ENCODE measurements around the gene CRYBA1. TPM values are rescaled to one million over a fixed set of nuclear protein-coding genes. Genes with fewer than 3 reads are reported as not detected.
"Not testable (repeated sequence)": the region's sequence is repeated elsewhere in the genome, so short reads cannot be mapped to it uniquely, and the experiment has no call there.

The CRYBA1 gene
- total RNA-seq: not detected

GRCh38 chr17:29246628-29247027, at the start of gene CRYBA1:
Gene CRYBA1, plus strand, starts transcription at chr17:29246859. Its CDS starts 5 bp downstream, at chr17:29246864.
- Mint-ChIP-seq H3K36me3 (no peaks in the 10 kb centered on the region), H3K9me3 (no peaks in the 10 kb centered on the region), H3K27ac (no peak within 1 kb of the TSS), H3K4me3 (no peak within 1 kb of the TSS), H3K27me3 (no peaks in the 10 kb centered on the region), H3K4me1 (ENCODE audit: low read depth) (peaks cover under 1% of the 10 kb centered on the region)
- ChIA-PET POLR2A (no interaction called here), CTCF (no interaction called here)
- DNase-seq: no peak
- intact Hi-C loops (cut with micrococcal nuclease): no loop called here

- H3K9me3 Mint-ChIP-seq: no peaks in the 10 kb centered on the region
- H3K4me1 Mint-ChIP-seq (ENCODE audit: low read depth): no peaks in the 10 kb centered on the region
- H3K36me3 Mint-ChIP-seq: no peaks in the 10 kb centered on the region
- no peak overlapping the region for H3K27ac Mint-ChIP-seq
- DNase-seq: no peak
- POLR2A ChIA-PET: no interaction called here
- H3K27me3 Mint-ChIP-seq: peaks cover 9% of the 10 kb centered on the region
- intact Hi-C loops (cut with micrococcal nuclease): no loop called here
- CTCF ChIA-PET: interaction anchor here (0.7 to 1.2 kb wide), 2 partner anchors 49 to 80 kb away, joined by 3 to 4 read pairs; no protein-coding TSS in a partner anchor
- no peak overlapping the region for H3K4me3 Mint-ChIP-seq
Measured at GRCh38 chr17:29197516-29198272, 49.0 kb upstream of the CRYBA1 start.

- H3K27me3 Mint-ChIP-seq; H3K4me1 Mint-ChIP-seq (ENCODE audit: low read depth); intact Hi-C loops (cut with micrococcal nuclease); H3K27ac Mint-ChIP-seq; DNase-seq; H3K4me3 Mint-ChIP-seq; H3K36me3 Mint-ChIP-seq; H3K9me3 Mint-ChIP-seq; POLR2A ChIA-PET: not testable (repeated sequence)
- CTCF ChIA-PET: interaction anchor here (1.4 to 1.5 kb wide), 3 partner anchors 16 to 87 kb away, joined by 5 to 6 read pairs (median 5); no protein-coding TSS in a partner anchor
Measured at GRCh38 chr17:29204068-29204804, 42.4 kb upstream of the CRYBA1 start.

- Mint-ChIP-seq H3K36me3 (no peaks in the 10 kb centered on the region), H3K27ac (no peak overlapping the region), H3K9me3 (no peaks in the 10 kb centered on the region), H3K4me1 (ENCODE audit: low read depth) (no peaks in the 10 kb centered on the region), H3K27me3 (peaks cover 10% of the 10 kb centered on the region), H3K4me3 (no peak overlapping the region)
- DNase-seq: no peak
- ChIA-PET CTCF (interaction anchor here (1.0 to 1.4 kb wide), 3 partner anchors 15 to 88 kb away, joined by 3 to 5 read pairs (median 5); partner anchors contain the start of gene MYO18A), POLR2A (no interaction called here)
- intact Hi-C loops (cut with micrococcal nuclease): no loop called here
Measured at GRCh38 chr17:29205047-29205446, 41.6 kb upstream of the CRYBA1 start.

GRCh38 chr17:29207975-29208374, 38.7 kb upstream of the CRYBA1 start:
- POLR2A ChIA-PET: interaction anchor here (0.6 kb wide), 1 partner anchor 12 kb away, joined by 3 read pairs; no protein-coding TSS in a partner anchor
- no peak for DNase-seq
- no peaks in the 10 kb centered on the region for H3K36me3 Mint-ChIP-seq
- peaks cover 7% of the 10 kb centered on the region for H3K27me3 Mint-ChIP-seq
- CTCF ChIA-PET: interaction anchor here (0.6 to 4.4 kb wide), 6 partner anchors 12 to 162 kb away, joined by 3 to 26 read pairs (median 4); partner anchors contain the start of gene MYO18A
- no peaks in the 10 kb centered on the region for H3K9me3 Mint-ChIP-seq
- intact Hi-C loops (cut with micrococcal nuclease): no loop called here
- no peaks in the 10 kb centered on the region for H3K4me1 Mint-ChIP-seq (ENCODE audit: low read depth)
- no peak overlapping the region for H3K4me3 Mint-ChIP-seq
- no peak overlapping the region for H3K27ac Mint-ChIP-seq

- Mint-ChIP-seq H3K27ac (no peak overlapping the region), H3K9me3 (no peaks in the 10 kb centered on the region), H3K4me3 (no peak overlapping the region), H3K4me1 (ENCODE audit: low read depth) (no peaks in the 10 kb centered on the region), H3K36me3 (no peaks in the 10 kb centered on the region), H3K27me3 (peaks cover 5% of the 10 kb centered on the region)
- DNase-seq: no peak
- intact Hi-C loops (cut with micrococcal nuclease): no loop called here
- ChIA-PET POLR2A (no interaction called here), CTCF (interaction anchor here (4.4 kb wide), 1 partner anchor 10 kb away, joined by 26 read pairs; no protein-coding TSS in a partner anchor)
Measured at GRCh38 chr17:29209073-29209472, 37.6 kb upstream of the CRYBA1 start.

GRCh38 chr17:29210879-29211278, 35.8 kb upstream of the CRYBA1 start:
- Mint-ChIP-seq H3K4me3 (no peak overlapping the region), H3K27me3 (no peaks in the 10 kb centered on the region), H3K27ac (no peak overlapping the region), H3K36me3 (no peaks in the 10 kb centered on the region), H3K9me3 (no peaks in the 10 kb centered on the region), H3K4me1 (ENCODE audit: low read depth) (no peaks in the 10 kb centered on the region)
- no peak for DNase-seq
- POLR2A ChIA-PET: no interaction called here
- intact Hi-C loops (cut with micrococcal nuclease): no loop called here
- CTCF ChIA-PET: interaction anchor here (1.1 to 4.4 kb wide), 3 partner anchors 9 to 62 kb away, joined by 3 to 26 read pairs (median 5); no protein-coding TSS in a partner anchor

- POLR2A ChIA-PET: interaction anchor here (0.6 to 0.8 kb wide), 2 partner anchors 21 to 63 kb away, joined by 4 to 5 read pairs; no protein-coding TSS in a partner anchor
- no peak for DNase-seq
- Mint-ChIP-seq H3K4me3 (no peak overlapping the region), H3K9me3 (no peaks in the 10 kb centered on the region), H3K27me3 (no peaks in the 10 kb centered on the region), H3K4me1 (ENCODE audit: low read depth) (no peaks in the 10 kb centered on the region), H3K27ac (no peak overlapping the region), H3K36me3 (no peaks in the 10 kb centered on the region)
- intact Hi-C loops (cut with micrococcal nuclease): no loop called here
- CTCF ChIA-PET: interaction anchor here (1.1 to 1.9 kb wide), 3 partner anchors 8 to 89 kb away, joined by 3 to 5 read pairs (median 4); no protein-coding TSS in a partner anchor
Measured at GRCh38 chr17:29212094-29212631, 34.5 kb upstream of the CRYBA1 start.

GRCh38 chr17:29212681-29213121, 34.0 kb upstream of the CRYBA1 start:
- intact Hi-C loops (cut with micrococcal nuclease): no loop called here
- no peak for DNase-seq
- Mint-ChIP-seq H3K4me1 (ENCODE audit: low read depth) (no peaks in the 10 kb centered on the region), H3K36me3 (no peaks in the 10 kb centered on the region), H3K4me3 (no peak overlapping the region), H3K27me3 (no peaks in the 10 kb centered on the region), H3K9me3 (no peaks in the 10 kb centered on the region), H3K27ac (no peak overlapping the region)
- POLR2A ChIA-PET: interaction anchor here (0.8 kb wide), 1 partner anchor 64 kb away, joined by 4 read pairs; no protein-coding TSS in a partner anchor
- CTCF ChIA-PET: interaction anchor here (1.4 to 3.5 kb wide), 2 partner anchors 65 to 89 kb away, joined by 4 to 15 read pairs; no protein-coding TSS in a partner anchor

- H3K36me3 Mint-ChIP-seq: no peaks in the 10 kb centered on the region
- intact Hi-C loops (cut with micrococcal nuclease): no loop called here
- no peak overlapping the region for H3K27ac Mint-ChIP-seq
- no peaks in the 10 kb centered on the region for H3K4me1 Mint-ChIP-seq (ENCODE audit: low read depth)
- no peaks in the 10 kb centered on the region for H3K9me3 Mint-ChIP-seq
- ChIA-PET POLR2A (no interaction called here), CTCF (interaction anchor here (0.7 to 3.5 kb wide), 3 partner anchors 34 to 66 kb away, joined by 3 to 15 read pairs (median 5); partner anchors contain the start of gene MYO18A)
- no peak for DNase-seq
- H3K4me3 Mint-ChIP-seq: no peak overlapping the region
- no peaks in the 10 kb centered on the region for H3K27me3 Mint-ChIP-seq
Measured at GRCh38 chr17:29214215-29215146, 32.2 kb upstream of the CRYBA1 start.

GRCh38 chr17:29215174-29215573, 31.5 kb upstream of the CRYBA1 start:
- H3K4me3 Mint-ChIP-seq: no peak overlapping the region
- ChIA-PET CTCF (interaction anchor here (0.7 to 3.5 kb wide), 3 partner anchors 35 to 67 kb away, joined by 3 to 15 read pairs (median 5); partner anchors contain the start of gene MYO18A), POLR2A (no interaction called here)
- no peak for DNase-seq
- H3K27me3 Mint-ChIP-seq: no peaks in the 10 kb centered on the region
- H3K9me3 Mint-ChIP-seq: no peaks in the 10 kb centered on the region
- intact Hi-C loops (cut with micrococcal nuclease): no loop called here
- H3K4me1 Mint-ChIP-seq (ENCODE audit: low read depth): no peaks in the 10 kb centered on the region
- H3K36me3 Mint-ChIP-seq: no peaks in the 10 kb centered on the region
- no peak overlapping the region for H3K27ac Mint-ChIP-seq
